Stomach (tissue), 9 donors: ENCODE measurements around the gene EHD1. TPM values are rescaled to one million over a fixed set of nuclear protein-coding genes. Genes with fewer than 3 reads are reported as not detected.
A peak's percentile ranks its signal among the peaks of the same experiment; 100 is the strongest.

Source experiments
- DNase-seq, 2 donors: peaks; one replicate each; pipeline versions ENCODE4 v3.0.0 to v3.0.0-alpha.2; 2013 to 2019
- H3K27ac ChIP-seq, 5 donors: fragments of 200-600 bp in 4 of 5; sonication (generic) in 4 of 5; one replicate each; pipeline ENCODE4 v1.5.1; 2013 to 2019; ENCODE audit warnings: mild to moderate bottlenecking in 1 of 5, moderate library complexity in 1 of 5
- H3K27me3 ChIP-seq, 3 donors: fragments of 200-600 bp; sonication (generic); one replicate each; pipeline ENCODE4 v1.5.1; 2017 to 2019; ENCODE audit warnings: mixed run types in 1 of 3
- H3K36me3 ChIP-seq, 4 donors: fragments of 200-600 bp; sonication (generic); 1 replicate in 3 of 4; 2 replicates in 1 of 4; pipeline ENCODE4 v1.5.1; 2016 to 2019
- H3K4me1 ChIP-seq, 4 donors: fragments of 200-600 bp; sonication (generic); one replicate each; pipeline ENCODE4 v1.5.1; 2016 to 2019
- H3K4me3 ChIP-seq, 4 donors: fragments of 200-600 bp; sonication (generic) in 3 of 4; one replicate each; pipeline ENCODE4 v1.5.1; 2016 to 2019; ENCODE audit warnings: mild to moderate bottlenecking in 1 of 4
- H3K9me3 ChIP-seq, 4 donors: fragments of 200-600 bp; sonication (generic); one replicate each; pipeline ENCODE4 v1.5.1; 2016 to 2019
- EP300 ChIP-seq: sonication (generic); formaldehyde crosslinking; IDR thresholded peaks from one replicate; pipeline ENCODE4 v1.6.1; 2017; ENCODE audit warnings: antibody characterized with exemption
- POLR2A ChIP-seq, 4 donors: fragments of 450-650 bp; IDR thresholded peaks; one replicate each; pipeline ENCODE4 v1.6.1; 2016; ENCODE audit warnings: antibody characterized with exemption in 4 of 4, control low read depth in 2 of 4, mild to moderate bottlenecking in 1 of 4, moderate library complexity in 1 of 4
- POLR2AphosphoS5 ChIP-seq, 3 donors: sonication (generic); formaldehyde crosslinking; IDR thresholded peaks; one replicate each; pipeline ENCODE4 v1.6.1; 2016; ENCODE audit warnings: antibody characterized with exemption in 3 of 3
- WGBS, 5 donors: extraction: QIAGEN DNeasy Blood & Tissue Kit in 3 of 5; methylation state at CpG; one replicate each; pipeline versions ENCODE4 v1.1.5 to v1.1.7; 2013 to 2018; 5-methylcytosine and 5-hydroxymethylcytosine counted together
- intact Hi-C: fragments of 100-400 bp; cut with DNase I; formaldehyde crosslinking; loops from one replicate; pipeline ENCODE4 v1.15.1; 2023; ENCODE audit warnings: low total_unique reads
- polyA plus RNA-seq, 3 donors: library from polyadenylated mRNA; stranded (reverse); fragments of 200-250 nt; gene quantifications; one replicate each; pipeline ENCODE4 v1.2.3, GENCODE V29; 2013
- total RNA-seq, 5 donors: library from RNA; depleted of rRNA; stranded (reverse); fragments of >200 nt; gene quantifications; one replicate each; pipeline versions ENCODE4 v1.1.0 to v1.2.3, GENCODE V29; 2014 to 2016
- TF ChIP-seq, protein P1 (sequence below), 7 experiments: fragments of 450-650 bp in 4 of 7; fragments of 200-600 bp in 3 of 7; sonication (generic) in 3 of 7; IDR thresholded peaks; one replicate each; pipeline ENCODE4 v1.5.1; 2016 to 2019; ENCODE audit warnings: antibody characterized with exemption in 7 of 7, control low read depth in 2 of 7, mild to moderate bottlenecking in 1 of 7
- donor health status: healthy with polysubstance abuse.
- donor health status: Bipolar disorder and iron deficiency.
- donor health status: healthy.

Gene EHD1
- total and polyA plus RNA-seq, 8 donors = 17.9 to 160 (median 37.5) TPM

DNA sequence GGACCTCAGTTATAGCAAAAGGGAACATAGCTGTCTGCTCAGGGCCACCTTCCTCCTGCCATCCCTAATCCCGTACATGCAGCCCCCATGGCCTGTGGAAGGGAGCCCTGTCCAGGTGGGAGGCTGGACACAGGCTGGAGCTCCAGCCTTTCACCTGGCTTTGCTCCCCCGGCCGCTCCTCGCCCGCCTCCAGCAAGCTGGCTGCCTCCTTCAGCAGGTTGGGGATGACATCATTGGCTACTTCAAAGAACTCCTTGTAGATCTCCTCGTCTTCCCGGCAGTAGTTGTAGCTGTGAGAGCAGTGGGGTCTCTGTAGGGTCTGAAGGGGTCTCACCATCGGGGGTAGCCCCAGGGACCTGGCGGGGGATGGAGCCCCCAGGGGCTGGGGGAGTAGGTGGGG, 72.9 kb downstream of the EHD1 start:
- peaks cover 10 to 45% (median 40%) of the 10 kb centered on the region in 4 donors for H3K36me3 ChIP-seq
- intact Hi-C loops = no loop called here
- H3K27ac ChIP-seq = no peak overlapping the region
- no peaks in the 10 kb centered on the region for H3K9me3 ChIP-seq
- no peak for TF ChIP-seq EP300
- no peak for TF ChIP-seq POLR2AphosphoS5 (IDR thresholded peaks at IDR 0.05)
- TF ChIP-seq, protein P1, sequence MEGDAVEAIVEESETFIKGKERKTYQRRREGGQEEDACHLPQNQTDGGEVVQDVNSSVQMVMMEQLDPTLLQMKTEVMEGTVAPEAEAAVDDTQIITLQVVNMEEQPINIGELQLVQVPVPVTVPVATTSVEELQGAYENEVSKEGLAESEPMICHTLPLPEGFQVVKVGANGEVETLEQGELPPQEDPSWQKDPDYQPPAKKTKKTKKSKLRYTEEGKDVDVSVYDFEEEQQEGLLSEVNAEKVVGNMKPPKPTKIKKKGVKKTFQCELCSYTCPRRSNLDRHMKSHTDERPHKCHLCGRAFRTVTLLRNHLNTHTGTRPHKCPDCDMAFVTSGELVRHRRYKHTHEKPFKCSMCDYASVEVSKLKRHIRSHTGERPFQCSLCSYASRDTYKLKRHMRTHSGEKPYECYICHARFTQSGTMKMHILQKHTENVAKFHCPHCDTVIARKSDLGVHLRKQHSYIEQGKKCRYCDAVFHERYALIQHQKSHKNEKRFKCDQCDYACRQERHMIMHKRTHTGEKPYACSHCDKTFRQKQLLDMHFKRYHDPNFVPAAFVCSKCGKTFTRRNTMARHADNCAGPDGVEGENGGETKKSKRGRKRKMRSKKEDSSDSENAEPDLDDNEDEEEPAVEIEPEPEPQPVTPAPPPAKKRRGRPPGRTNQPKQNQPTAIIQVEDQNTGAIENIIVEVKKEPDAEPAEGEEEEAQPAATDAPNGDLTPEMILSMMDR (IDR thresholded peaks at IDR 0.05) = no peak
- TF ChIP-seq POLR2A (IDR thresholded peaks at IDR 0.05) = no peak
- peaks cover 31 to 59% (median 50%) of the 10 kb centered on the region in 4 donors for H3K4me1 ChIP-seq
- no peaks in the 10 kb centered on the region for H3K27me3 ChIP-seq
- no peak overlapping the region for H3K4me3 ChIP-seq
- 85 to 95% (median 95%) methylated on average over 6 to 9 of the region's 9 CpGs for WGBS, 5 donors
- DNase-seq = no peak

DNA sequence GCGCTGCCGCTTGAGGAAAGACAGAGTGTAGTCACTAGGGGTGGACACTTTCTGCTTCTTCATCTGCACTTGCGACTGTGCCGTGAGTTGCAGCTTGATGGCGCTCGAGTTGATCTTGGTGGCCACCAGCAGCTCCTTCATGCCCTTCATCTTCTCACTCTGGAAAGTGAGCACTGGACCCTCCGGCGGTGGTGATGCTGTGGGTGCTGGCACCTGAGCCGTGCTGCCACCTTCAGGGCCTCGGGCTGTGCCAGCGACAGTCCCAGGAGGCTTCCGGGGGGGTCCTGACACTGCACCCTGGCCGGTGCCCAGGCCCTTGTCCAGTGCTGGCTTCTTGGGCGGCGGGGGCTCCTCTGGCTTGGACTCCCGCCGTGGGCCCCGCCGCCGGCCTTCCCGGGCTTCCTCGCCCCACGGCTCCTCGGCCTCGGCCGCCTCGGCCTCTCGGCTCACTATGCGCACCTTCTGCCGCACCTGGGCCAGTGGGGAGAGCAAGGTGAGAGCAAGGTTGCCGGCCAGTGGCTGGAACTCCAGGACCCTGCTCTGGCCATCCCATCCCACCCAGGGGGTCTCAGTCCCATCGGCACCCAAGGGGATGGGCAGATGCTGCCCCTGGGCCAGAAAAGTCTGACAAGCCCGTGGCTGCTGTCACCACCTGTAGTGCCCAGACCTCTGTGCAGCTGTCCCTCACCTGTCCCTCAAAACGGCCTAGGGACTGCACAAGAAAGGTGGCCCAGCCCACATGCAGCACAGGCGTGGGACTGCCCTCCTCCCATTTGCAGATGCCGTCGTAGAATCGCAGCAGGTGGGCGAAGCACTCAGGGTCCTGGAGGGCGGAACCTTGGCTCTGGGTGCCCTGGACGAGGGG, 73.8 kb downstream of the EHD1 start:
- Histone ChIP-seq H3K36me3 (peaks cover 10 to 54% (median 49%) of the 10 kb centered on the region in 4 donors), H3K27ac (peak overlapping the region; percentile 78 to 91 (median 88)), H3K4me3 (peak overlapping the region in 1 of 4 donors; percentile 73), H3K27me3 (no peaks in the 10 kb centered on the region), H3K9me3 (no peaks in the 10 kb centered on the region), H3K4me1 (peaks cover 28 to 54% (median 44%) of the 10 kb centered on the region in 4 donors)
- no peak for DNase-seq
- intact Hi-C loops = no loop called here
- 83 to 95% (median 92%) methylated on average over 10 to 41 of the region's 41 CpGs for WGBS, 5 donors
- TF ChIP-seq, protein P1 (IDR thresholded peaks at IDR 0.05) = no peak
- TF ChIP-seq POLR2A (IDR thresholded peaks at IDR 0.05) (no peak), POLR2AphosphoS5 (IDR thresholded peaks at IDR 0.05) (no peak), EP300 (no peak)

DNA sequence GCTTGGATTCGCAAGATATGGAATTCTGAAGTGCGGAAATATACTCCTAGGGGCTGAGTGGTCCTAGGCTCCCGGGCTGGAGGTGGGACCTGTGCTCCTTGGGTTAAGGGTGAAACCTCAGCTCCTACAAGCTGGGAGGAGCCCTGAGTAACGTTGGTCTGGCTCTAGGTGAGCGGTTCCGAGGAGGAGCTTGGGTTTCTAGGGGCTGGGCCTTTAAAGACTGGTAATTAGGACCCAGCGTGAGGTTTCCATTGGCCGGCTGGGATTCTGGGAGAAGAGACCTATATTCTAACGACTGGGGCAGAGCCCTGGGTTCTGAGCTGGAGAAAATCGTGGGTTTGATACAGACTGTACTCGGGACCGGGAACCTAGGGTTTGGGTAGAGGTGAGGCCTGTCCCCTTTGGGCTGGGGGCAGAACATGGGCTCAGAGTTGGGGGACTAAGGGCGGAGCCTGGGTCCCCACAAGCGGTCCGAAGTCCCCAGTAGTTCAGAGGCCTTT, 74.5 kb downstream of the EHD1 start:
- 26 to 39% (median 38%) methylated on average over 12 to 15 of the region's 15 CpGs for WGBS, 5 donors
- H3K36me3 ChIP-seq = peaks cover 10 to 61% (median 56%) of the 10 kb centered on the region in 4 donors
- H3K4me1 ChIP-seq = peaks cover 24 to 47% (median 37%) of the 10 kb centered on the region in 4 donors

DNA sequence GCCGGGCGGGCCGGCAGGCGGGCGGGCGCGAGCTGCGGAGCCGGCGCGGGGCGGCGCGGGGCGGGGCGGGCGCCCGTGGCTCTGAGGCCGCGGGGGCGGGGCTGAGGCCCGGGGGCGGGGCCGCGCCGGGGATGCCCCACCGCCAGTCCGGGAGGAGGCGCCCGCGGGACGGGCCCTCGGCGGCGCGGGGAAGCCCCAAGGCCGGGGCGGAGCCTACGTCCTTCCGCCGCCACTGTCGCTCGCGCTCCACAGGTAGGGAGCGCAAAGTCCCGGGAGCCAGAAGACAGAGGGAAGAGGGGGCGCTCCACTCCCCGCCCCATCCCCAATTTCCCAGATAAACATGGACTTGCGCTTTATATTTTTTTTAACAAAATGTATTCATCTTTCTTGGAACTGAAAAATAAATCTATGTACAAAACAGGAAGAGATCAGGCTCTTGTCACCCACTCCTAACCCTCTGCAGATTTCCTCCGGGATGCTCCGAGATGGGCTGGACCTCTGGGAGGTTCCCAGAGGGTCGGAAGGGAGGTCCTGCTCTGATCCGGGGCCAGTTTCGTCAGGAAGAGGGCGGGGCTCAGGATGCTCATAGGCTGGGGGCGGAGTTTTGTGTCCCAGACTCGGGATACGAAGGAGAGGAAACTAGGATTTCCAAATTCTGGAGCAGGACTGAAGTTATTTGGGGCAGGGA, 75.1 kb downstream of the EHD1 start, which contains the start of gene MAP4K2:
MAP4K2 (minus strand) TSS at position 57 of the 688 bp plus-strand sequence. CDS start 65 bp downstream, outside the sequence.
- H3K27ac ChIP-seq = peak within 1 kb of the TSS; percentile 78 to 91 (median 88)
- intact Hi-C loops = no loop called here
- no peaks in the 10 kb centered on the region for H3K9me3 ChIP-seq
- peak; percentile 94 to 96 for DNase-seq
- no peak for TF ChIP-seq EP300
- TF ChIP-seq, protein P1 (IDR thresholded peaks at IDR 0.05) = peak in 2 of 7 experiments; percentile 12 to 24
- peak within 1 kb of the TSS; percentile 58 to 73 (median 67) for H3K4me3 ChIP-seq
- peaks cover 10 to 65% (median 58%) of the 10 kb centered on the region in 4 donors for H3K36me3 ChIP-seq
- no peaks in the 10 kb centered on the region for H3K27me3 ChIP-seq
- H3K4me1 ChIP-seq = peaks cover 24 to 41% (median 34%) of the 10 kb centered on the region in 4 donors
- WGBS, 5 donors = 0 to 1% (median 1%) methylated on average over 22 to 58 of the region's 58 CpGs

More for the DNA sequence above, 74.5 kb downstream of the EHD1 start:
- intact Hi-C loops = no loop called here
- Histone ChIP-seq H3K27me3 (no peaks in the 10 kb centered on the region), H3K27ac (peak overlapping the region; percentile 78 to 91 (median 88)), H3K4me3 (peak overlapping the region; percentile 58 to 73 (median 67)), H3K9me3 (no peaks in the 10 kb centered on the region)
- no peak for DNase-seq
- TF ChIP-seq POLR2A (IDR thresholded peaks at IDR 0.05) (no peak), POLR2AphosphoS5 (IDR thresholded peaks at IDR 0.05) (no peak)
